HG03095 (cell line): ENCODE measurements around the gene DOCK7.
"Not testable (repeated sequence)": the region's sequence is repeated elsewhere in the genome, so short reads cannot be mapped to it uniquely, and the experiment has no call there.

Source experiments
- ATAC-seq: cut with Tn5 transposase; IDR thresholded peaks from one replicate; pipeline ENCODE4 v1.9.1; 2021; ENCODE audit warnings: moderate library complexity; ENCODE audit not compliant: unreplicated experiment

DOCK7 gene

GRCh38 chr1:62612770-62613169 is 75.4 kb downstream of the DOCK7 start:
- no peak for ATAC-seq

GRCh38 chr1:62610588-62610987 is 77.6 kb downstream of the DOCK7 start:
- ATAC-seq = not testable (repeated sequence)

- ATAC-seq = no peak
Measured at GRCh38 chr1:62608905-62609304, 79.3 kb downstream of the DOCK7 start.

GRCh38 chr1:62601457-62601856 is 86.7 kb downstream of the DOCK7 start:
- ATAC-seq = no peak

DNA sequence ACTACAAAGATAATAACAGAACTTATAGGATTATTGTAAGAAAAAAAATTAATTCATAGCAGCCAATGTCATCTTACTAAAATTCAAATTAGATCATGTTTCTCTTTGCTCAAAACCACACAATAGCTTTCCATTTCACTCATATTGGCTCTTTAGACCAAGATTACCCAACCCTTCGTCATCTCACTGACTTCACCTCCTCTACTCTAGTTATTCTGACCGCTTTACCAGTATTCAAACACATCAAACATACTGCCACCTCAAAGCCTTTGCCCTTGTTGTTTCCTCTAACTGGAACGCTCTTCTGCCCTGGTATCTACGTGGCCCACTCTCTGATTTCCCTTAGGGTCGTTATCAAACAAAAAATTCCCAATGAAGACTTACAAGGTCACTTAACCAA is 89.1 kb downstream of the DOCK7 start:
- no peak for ATAC-seq

DNA sequence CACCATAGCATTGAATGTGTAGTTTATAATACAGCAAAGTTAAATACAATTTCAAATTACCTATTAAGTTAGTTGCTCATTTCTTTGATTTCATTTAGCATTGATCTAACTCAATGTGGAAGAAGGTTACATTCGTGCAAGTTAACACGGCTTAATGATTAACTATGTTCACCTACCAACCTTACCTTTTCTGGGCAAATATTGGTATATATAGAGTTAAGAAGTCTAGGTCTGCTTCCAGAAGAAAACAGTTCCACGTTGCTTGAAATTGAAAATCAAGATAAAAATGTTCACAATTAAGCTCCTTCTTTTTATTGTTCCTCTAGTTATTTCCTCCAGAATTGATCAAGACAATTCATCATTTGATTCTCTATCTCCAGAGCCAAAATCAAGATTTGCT is 90.9 kb downstream of the DOCK7 start, which contains the start of gene ANGPTL3:
ANGPTL3 (plus strand) TSS at position 240 of the 400 bp plus-strand sequence; CDS start at position 287, 47 bp downstream.
- ATAC-seq = no peak

DNA sequence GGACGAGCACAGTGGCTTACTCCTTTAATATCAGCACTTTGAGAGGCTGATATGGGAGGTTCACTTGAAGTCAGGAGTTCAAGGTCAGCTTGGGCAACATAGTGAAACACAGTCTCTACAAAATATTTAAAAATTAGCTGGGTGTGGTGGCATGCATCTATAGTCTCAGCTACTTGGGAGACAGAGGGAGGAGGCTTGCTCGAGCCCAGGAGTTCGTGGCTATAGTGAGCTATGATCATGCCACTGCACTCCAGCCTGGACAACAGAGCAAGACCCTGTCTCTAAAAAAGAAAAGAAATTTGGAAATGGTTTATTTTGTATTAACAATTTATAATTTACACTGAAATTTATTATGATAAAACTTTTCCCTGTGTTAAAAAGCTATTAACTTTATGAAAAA is 92.5 kb downstream of the DOCK7 start:
- no peak for ATAC-seq

DNA sequence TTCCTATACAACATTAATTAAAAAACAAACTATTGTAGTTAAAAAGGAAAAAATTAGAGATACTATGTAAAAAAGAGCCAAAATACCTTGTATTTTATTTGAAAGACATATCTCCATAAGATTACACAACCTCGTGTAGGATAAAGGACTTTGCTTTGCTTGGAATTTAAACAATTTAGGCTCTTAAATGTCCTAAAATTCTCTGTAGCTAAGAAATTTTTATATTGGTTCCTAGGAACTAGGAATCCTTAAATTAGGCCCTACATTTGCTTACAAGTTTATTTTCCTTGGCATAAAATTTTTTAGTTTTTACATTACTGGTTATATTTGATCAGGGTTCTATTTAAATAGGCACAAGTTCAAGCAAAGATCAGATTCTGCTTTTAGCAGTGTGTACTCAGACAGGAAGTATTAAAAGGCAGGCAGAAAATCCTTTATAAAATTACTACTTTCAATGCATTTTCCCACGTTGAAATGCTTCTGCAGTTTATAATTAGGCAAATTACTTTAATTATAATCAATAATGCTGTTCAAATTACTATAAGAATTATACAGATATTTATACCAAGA is 94.3 kb downstream of the DOCK7 start:
- no peak for ATAC-seq

DNA sequence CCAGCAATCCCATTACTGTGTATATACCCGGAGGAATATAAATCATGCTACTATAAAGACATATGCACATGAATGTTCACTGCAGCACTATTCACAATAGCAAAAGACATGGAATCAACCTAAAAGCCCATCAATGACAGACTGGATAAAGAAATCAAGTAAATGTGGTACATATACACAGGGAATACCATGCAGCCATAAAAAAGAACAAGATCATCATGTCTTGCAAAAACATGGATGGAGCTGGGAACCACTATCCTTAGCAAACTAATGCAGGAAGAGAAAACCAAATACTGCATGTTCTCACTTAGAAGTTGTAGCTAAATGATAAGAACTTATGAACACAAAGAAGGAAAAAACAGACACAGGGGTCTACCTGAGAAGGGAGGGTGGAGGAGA is 97.2 kb downstream of the DOCK7 start:
- no peak for ATAC-seq

DNA sequence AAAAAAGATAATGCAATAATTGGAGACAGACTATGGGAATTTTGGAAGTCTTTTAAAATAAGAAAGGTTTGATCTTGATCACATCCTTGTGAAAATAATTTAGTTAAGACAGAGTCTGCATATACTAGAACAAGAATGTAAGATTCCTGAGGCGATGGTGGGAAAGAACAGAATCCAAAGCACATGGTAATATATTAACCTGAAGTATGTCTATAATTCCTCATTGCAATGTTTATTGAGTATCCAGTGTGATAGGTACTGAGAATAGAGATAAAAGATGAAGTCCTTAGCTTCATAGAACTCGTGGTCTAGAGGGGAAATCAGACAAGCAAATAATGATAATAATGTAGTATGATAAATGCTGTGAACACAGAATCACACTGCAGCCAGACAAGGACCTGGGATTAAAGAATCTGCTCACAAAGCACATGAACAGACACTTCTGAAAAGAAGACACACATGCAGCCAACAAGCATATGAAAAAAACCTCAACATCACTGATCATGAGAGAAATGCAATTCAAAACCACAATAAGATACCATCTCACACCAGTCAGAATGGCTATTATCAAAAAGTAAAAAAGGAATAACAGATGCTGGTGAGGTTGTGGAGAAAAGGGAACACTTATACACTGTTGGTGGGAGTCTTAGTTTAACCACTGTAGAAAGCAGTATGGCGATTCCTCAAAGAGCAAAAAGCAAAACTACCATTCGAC is 97.8 kb downstream of the DOCK7 start:
- ATAC-seq = no peak

GRCh38 chr1:62589321-62589720 is 98.9 kb downstream of the DOCK7 start:
- ATAC-seq = no peak

DNA sequence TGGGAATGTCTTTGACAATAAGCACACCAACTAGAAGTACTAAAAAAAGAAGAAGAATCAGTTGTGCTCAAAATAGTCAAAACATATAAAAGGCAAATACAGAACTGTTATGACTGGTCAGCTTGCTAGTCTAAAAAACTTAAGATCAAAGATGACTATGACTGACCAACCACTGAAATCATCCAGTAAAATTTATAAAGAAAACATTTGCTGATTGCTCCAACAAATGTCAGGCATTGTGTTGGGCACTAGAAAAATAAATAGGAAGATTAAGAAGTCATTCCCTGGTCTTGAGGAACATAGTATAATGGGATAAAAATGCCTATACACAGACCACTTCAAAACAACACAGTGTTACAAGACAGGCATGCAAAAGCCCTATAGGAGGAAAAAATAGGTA is 100.2 kb downstream of the DOCK7 start:
- ATAC-seq = no peak

DNA sequence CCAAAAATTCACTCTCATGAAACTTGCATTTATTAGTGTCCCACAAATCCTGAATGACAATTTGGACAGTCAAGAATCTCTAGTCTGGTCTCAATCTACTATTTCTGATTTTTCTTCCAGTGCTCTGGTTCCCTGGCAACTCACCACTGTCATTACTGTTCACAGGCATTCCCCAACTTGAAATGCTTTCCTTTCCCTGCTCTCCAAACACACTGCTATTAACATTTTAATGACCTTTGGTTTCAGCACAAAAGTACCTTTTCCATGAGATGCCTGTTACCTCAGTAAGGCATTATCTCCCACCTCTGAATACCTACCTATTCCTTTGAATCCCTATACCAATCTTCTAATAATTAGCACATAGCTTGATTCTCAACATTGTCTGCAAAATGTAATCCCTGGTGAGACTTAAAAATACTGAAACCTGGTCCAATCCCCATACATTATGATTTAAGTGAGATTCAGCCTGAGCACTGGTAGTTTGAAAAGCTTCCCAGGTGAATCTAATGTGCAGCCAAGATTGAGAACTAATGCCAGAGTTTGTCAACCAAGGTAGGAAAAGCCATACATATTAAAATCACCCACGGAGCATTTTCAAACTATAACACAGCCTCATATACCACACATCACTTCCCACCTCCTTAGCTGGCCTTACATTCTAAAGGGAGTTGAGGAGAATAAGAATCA is 102.6 kb downstream of the DOCK7 start:
- ATAC-seq = no peak

- ATAC-seq = no peak
Measured at GRCh38 chr1:62573675-62574074, 114.5 kb downstream of the DOCK7 start.

DNA sequence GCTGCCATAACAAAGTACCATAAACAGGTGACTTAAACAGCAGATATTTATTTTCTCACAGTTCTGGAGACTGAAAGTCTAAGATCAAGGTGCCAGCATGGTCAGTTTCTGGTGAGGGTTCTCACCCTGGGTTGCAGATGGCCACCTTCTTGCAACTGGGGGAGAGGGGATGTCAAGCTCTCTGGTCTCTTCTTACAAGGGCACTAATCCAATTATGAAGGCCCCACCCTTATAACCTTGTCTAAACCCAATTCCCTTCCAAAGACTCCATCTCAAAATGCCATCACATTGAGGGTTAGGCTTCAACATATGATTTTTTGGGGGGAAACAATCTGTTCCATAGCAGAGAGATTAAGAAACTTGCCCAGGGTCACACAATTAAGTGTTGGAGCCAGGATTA is 115.7 kb downstream of the DOCK7 start:
- ATAC-seq = no peak

DNA sequence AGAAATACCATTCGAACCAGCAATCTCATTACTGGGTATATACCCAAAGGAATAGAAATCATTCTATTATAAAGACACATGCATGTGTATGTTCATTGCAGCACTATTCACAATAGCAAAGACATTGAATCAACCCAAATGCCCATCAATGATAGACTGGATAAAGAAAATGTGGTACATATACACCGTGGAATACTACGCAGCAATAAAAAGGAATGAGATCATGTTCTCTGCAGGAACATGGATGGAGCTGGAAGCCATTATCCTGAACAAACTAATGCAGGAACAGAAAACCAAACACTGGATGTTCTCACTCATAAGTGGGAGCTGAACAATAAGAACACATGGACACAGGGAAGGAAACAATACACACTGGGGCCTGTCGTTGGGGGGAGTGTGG is 116.7 kb downstream of the DOCK7 start:
- ATAC-seq = not testable (repeated sequence)

- ATAC-seq = not testable (repeated sequence)
Measured at GRCh38 chr1:62567926-62568325, 120.3 kb downstream of the DOCK7 start.

- not testable (repeated sequence) for ATAC-seq
Measured at GRCh38 chr1:62567182-62567581, 121.0 kb downstream of the DOCK7 start.

GRCh38 chr1:62561306-62561705 is 126.9 kb downstream of the DOCK7 start:
- no peak for ATAC-seq

DNA sequence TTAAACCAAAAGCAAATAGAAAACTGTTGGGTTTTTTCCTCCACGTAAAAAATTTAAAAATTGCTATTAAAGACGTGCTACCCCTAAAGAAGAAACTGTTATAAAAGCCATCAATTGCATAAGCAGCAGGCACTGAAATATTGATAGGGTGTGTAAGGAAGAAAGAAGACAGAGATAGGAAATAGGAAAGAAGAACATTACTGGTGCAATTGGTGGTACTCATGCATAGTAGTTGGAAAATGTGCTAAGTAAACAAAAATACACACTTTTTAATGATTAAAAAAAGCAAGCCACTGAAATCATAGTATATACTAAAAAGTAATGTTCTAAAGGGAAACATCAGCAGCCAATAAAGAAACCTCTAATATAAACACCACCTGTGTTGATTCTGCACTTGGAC is 143.6 kb downstream of the DOCK7 start:
- no peak for ATAC-seq

- ATAC-seq = no peak
Measured at GRCh38 chr1:62541048-62541447, 147.1 kb downstream of the DOCK7 start.

DNA sequence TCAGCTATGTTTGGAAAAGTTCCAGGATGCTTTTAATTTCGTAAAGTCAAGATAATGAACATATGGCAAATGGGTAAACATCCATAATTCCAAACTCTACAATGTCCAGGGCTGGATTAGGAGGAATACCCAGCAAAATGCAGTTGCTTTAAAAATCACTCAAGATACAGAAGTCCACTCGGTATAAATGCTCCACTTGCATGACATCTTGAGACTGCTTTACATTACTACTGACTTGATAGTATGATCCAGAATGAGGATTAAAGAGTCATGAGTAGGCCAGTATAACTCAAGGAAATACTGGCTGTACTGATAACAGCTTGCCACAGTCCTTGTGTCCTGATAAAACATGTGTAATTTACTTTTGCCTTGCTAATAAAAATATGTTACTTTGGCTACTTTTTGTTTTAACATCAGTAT is 149.1 kb downstream of the DOCK7 start:
- no peak for ATAC-seq
